ENCODE data around the gene ARL13A. TPM values are rescaled to one million over a fixed set of nuclear protein-coding genes. Genes with fewer than 3 reads are reported as not detected.

ARL13A gene
- total RNA-seq, 6 experiments from 2014 or later, result not detected

- TF ChIP-seq CTCF (IDR thresholded peaks at IDR 0.05), result no peak
- DNase-seq, result no peak
- peaks cover 3% of the 10 kb centered on the region for H3K27me3 Mint-ChIP-seq (ENCODE audit: insufficient read depth)
- no peaks in the 10 kb centered on the region for H3K36me3 Mint-ChIP-seq (ENCODE audit: low read depth)
- no peaks in the 10 kb centered on the region for H3K9me3 Mint-ChIP-seq
- no peak overlapping the region for H3K4me3 Mint-ChIP-seq
- peaks cover 13% of the 10 kb centered on the region for H3K4me1 Mint-ChIP-seq (ENCODE audit: low read depth)
- H3K27ac Mint-ChIP-seq, result no peak overlapping the region
These were observed 21.0 kb upstream of the ARL13A start for GRCh38 chrX:100948557-100948956.

DNA sequence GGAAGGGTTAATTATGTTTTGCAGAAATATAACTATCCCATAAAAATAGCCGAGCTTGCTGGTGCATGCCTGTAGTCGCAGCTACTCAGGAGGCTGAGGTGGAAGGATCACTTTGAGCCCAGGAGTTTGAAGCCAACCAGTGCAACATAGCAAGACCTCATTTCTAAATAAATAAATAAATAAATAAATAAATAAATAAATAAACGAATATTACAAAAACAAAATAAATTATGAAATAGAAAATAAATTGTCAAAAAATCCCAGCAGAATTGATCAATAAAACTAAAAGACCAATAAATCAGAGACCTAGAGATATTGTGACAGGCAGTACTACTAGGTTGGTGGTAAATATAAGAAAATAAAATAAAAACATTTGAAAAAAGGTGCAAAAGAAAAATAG lies 6.7 kb upstream of the ARL13A start:
- H3K36me3 Mint-ChIP-seq (ENCODE audit: low read depth), result no peaks in the 10 kb centered on the region
- H3K27ac Mint-ChIP-seq, result no peak overlapping the region
- no peaks in the 10 kb centered on the region for H3K27me3 Mint-ChIP-seq (ENCODE audit: insufficient read depth)
- no peak for DNase-seq
- no peak for TF ChIP-seq CTCF (IDR thresholded peaks at IDR 0.05)
- no peak overlapping the region for H3K4me3 Mint-ChIP-seq
- no peaks in the 10 kb centered on the region for H3K9me3 Mint-ChIP-seq
- no peaks in the 10 kb centered on the region for H3K4me1 Mint-ChIP-seq (ENCODE audit: low read depth)

DNA sequence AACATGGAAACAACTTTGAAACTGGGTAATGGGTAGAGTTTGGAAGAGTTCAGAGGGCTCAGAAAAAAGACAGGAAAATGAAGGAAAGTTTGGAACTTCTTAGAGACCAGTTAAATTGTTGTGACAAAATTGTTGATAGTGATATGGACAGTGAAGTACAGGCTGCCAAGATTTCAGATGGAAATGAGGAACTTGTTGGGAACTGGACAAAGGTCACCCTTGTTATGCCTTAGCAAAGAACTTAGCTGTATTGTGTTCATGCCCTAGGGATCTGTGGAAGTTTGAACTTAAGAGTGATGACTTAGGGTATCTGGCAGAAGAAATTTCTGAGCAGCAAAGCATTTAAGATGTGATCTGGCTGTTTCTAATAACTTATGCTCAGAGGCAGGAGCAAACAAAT lies 5.1 kb upstream of the ARL13A start:
- no peaks in the 10 kb centered on the region for H3K4me1 Mint-ChIP-seq (ENCODE audit: low read depth)
- H3K36me3 Mint-ChIP-seq (ENCODE audit: low read depth), result no peaks in the 10 kb centered on the region
- no peaks in the 10 kb centered on the region for H3K27me3 Mint-ChIP-seq (ENCODE audit: insufficient read depth)

GRCh38 chrX:100969936-100970335 lies 428 bp downstream of the ARL13A start:
- Mint-ChIP-seq H3K36me3 (ENCODE audit: low read depth) (no peaks in the 10 kb centered on the region), H3K9me3 (no peaks in the 10 kb centered on the region), H3K4me1 (ENCODE audit: low read depth) (peaks cover 13% of the 10 kb centered on the region), H3K27ac (no peak overlapping the region), H3K27me3 (ENCODE audit: insufficient read depth) (no peaks in the 10 kb centered on the region), H3K4me3 (no peak overlapping the region)
- no peak for DNase-seq
- no peak for TF ChIP-seq CTCF (IDR thresholded peaks at IDR 0.05)

More for the DNA sequence above, 5.1 kb upstream of the ARL13A start:
- no peak overlapping the region for H3K4me3 Mint-ChIP-seq
- no peak overlapping the region for H3K27ac Mint-ChIP-seq
- DNase-seq, result no peak
- no peaks in the 10 kb centered on the region for H3K9me3 Mint-ChIP-seq
- TF ChIP-seq CTCF (IDR thresholded peaks at IDR 0.05), result no peak

- H3K4me1 Mint-ChIP-seq (ENCODE audit: low read depth), result peaks cover 29% of the 10 kb centered on the region
These were observed 3.9 kb downstream of the ARL13A start for GRCh38 chrX:100973411-100973810.

More at GRCh38 chrX:100973411-100973810, 3.9 kb downstream of the ARL13A start:
- H3K27me3 Mint-ChIP-seq (ENCODE audit: insufficient read depth), result no peaks in the 10 kb centered on the region
- no peaks in the 10 kb centered on the region for H3K36me3 Mint-ChIP-seq (ENCODE audit: low read depth)
- no peak overlapping the region for H3K27ac Mint-ChIP-seq
- no peak for TF ChIP-seq CTCF (IDR thresholded peaks at IDR 0.05)
- no peaks in the 10 kb centered on the region for H3K9me3 Mint-ChIP-seq
- H3K4me3 Mint-ChIP-seq, result no peak overlapping the region
- DNase-seq, result peak; percentile 49
